AG10803 (cell line): ENCODE results near the gene PCBP3.
A peak's percentile ranks its signal among the peaks of the same experiment; 100 is the strongest.

Experiments
- DNase-seq: peaks from one replicate; pipeline ENCODE4 v3.0.0; 2010; ENCODE audit warnings: low read depth
- H3K4me3 ChIP-seq: 2 replicates; pipeline ENCODE4 v1.5.1; 2011; ENCODE audit warnings: mild to moderate bottlenecking, low read length, control low read depth
- TF ChIP-seq, protein P1 (sequence below): conservative IDR thresholded peaks from 2 replicates; pipeline ENCODE4 v1.5.1; 2011; ENCODE audit warnings: mild to moderate bottlenecking, low read length, control low read depth, inconsistent platforms

The PCBP3 gene

GRCh38 chr21:45874716-45875415 is 231.3 kb downstream of the PCBP3 start:
- DNase-seq, result peak; percentile 94
- H3K4me3 ChIP-seq, result peak overlapping the region; percentile 48
- TF ChIP-seq, protein P1, sequence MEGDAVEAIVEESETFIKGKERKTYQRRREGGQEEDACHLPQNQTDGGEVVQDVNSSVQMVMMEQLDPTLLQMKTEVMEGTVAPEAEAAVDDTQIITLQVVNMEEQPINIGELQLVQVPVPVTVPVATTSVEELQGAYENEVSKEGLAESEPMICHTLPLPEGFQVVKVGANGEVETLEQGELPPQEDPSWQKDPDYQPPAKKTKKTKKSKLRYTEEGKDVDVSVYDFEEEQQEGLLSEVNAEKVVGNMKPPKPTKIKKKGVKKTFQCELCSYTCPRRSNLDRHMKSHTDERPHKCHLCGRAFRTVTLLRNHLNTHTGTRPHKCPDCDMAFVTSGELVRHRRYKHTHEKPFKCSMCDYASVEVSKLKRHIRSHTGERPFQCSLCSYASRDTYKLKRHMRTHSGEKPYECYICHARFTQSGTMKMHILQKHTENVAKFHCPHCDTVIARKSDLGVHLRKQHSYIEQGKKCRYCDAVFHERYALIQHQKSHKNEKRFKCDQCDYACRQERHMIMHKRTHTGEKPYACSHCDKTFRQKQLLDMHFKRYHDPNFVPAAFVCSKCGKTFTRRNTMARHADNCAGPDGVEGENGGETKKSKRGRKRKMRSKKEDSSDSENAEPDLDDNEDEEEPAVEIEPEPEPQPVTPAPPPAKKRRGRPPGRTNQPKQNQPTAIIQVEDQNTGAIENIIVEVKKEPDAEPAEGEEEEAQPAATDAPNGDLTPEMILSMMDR, result no peak

DNA sequence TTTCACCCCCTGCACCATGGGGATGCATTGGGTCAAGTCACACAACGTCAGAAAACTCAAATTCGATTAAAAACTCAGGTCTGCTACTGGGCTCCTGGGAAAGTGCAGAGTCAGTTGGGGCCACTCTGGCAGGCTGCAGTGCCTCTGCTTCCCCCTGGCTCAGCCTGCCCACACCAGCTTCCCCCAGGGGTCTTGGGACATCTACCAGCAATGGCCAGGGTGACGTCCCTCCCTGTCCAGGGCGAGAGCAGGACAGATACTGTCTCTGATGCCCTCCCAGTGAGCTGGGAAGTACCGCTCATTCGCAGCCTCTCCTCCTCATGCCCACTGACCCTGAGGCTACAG is 231.9 kb downstream of the PCBP3 start:
- no peak overlapping the region for H3K4me3 ChIP-seq
- TF ChIP-seq, protein P1, result no peak
- no peak for DNase-seq

DNA sequence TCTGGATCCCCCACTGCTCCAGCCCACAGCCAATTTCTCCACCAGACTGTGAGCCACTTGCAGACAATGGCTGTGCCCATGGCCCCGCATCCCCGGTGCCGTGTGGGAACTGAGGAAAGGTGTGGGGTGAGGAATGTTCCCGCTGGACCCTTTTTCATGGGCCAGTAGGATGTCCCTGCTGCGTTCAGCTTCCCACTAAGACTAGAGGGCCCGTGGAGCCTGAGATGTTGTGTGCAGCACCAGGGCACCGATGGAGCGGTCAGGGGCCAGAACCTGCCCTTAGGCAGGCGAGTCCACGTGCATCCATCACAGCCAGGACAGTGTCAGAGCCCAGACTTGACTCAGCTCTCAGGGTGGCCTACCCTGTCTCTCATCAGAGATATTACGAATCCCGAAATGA is 232.4 kb downstream of the PCBP3 start:
- TF ChIP-seq, protein P1, result no peak
- H3K4me3 ChIP-seq, result no peak overlapping the region
- no peak for DNase-seq

- no peak overlapping the region for H3K4me3 ChIP-seq
- TF ChIP-seq, protein P1, result no peak
- peak; percentile 38 for DNase-seq
These were observed 233.1 kb downstream of the PCBP3 start for GRCh38 chr21:45876381-45877170.

DNA sequence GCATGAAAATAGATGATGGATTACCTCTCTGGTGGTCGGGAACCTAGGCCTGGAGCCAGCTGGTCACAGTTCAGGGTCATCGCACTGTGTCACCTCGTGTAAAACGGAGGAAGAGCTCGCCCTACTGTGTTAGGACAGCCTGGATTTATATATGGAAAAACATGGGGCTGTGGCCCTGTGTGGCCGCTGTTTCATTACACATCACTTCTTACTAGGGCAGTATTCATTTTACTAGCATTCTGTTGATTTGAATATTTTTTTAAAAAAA is 233.6 kb downstream of the PCBP3 start:
- TF ChIP-seq, protein P1, result no peak
- DNase-seq, result no peak
- no peak overlapping the region for H3K4me3 ChIP-seq

- DNase-seq, result peak; percentile 40
- no peak overlapping the region for H3K4me3 ChIP-seq
- TF ChIP-seq, protein P1, result no peak
These were observed 234.4 kb downstream of the PCBP3 start for GRCh38 chr21:45877821-45878469.
